PC-3 (cell line): ENCODE data around the gene RTN4.

Source experiments
- CTCF ChIP-seq: fragments of 300-600 bp; sonication (generic); conservative IDR thresholded peaks from 2 replicates; pipeline ENCODE4 v1.5.1; 2017; ENCODE audit warnings: antibody characterized with exemption, low read depth, mild to moderate bottlenecking, low read length
- EZH2 ChIP-seq: fragments of 300-600 bp; sonication (generic); IDR thresholded peaks from one replicate; pipeline ENCODE4 v1.6.1; 2017; ENCODE audit warnings: antibody characterized with exemption, mild to moderate bottlenecking, low read length; ENCODE audit not compliant: unreplicated experiment
- EZH2phosphoT487 ChIP-seq: fragments of 300-600 bp; sonication (generic); IDR thresholded peaks from 2 replicates; pipeline ENCODE4 v1.6.1; 2018; ENCODE audit warnings: mild to moderate bottlenecking, antibody characterized with exemption, low read length, borderline replicate concordance

- no peak for TF ChIP-seq CTCF
- TF ChIP-seq EZH2: no peak
- no peak for TF ChIP-seq EZH2phosphoT487
These were observed 75.1 kb downstream of the RTN4 start for GRCh38 chr2:54975175-54975574.
